HepG2 (cell line): ENCODE data around the gene FAM184B.

Experiments
- BHLHE40 ChIP-seq: IDR thresholded peaks from 2 replicates; pipeline ENCODE4 v1.6.1; 2011; ENCODE audit warnings: low read length, improper control_type of control experiment
- CAMTA2 ChIP-seq: sonication (generic); formaldehyde crosslinking; IDR thresholded peaks from 2 replicates; pipeline ENCODE4 v1.4.0; 2020; ENCODE audit warnings: mild to moderate bottlenecking, missing genetic modification reagents, borderline replicate concordance
- EP300 ChIP-seq, 3 experiments: sonication (generic) in 1 of 3; formaldehyde crosslinking in 1 of 3; IDR thresholded peaks; 2 replicates each; pipeline versions ENCODE4 v1.5.1 to v1.6.1; 2011 to 2020; ENCODE audit warnings: low read depth in 2 of 3, low read length in 2 of 3, borderline replicate concordance in 1 of 3, improper control_type of control experiment in 1 of 3, mild to moderate bottlenecking in 1 of 3, missing genetic modification reagents in 1 of 3, moderate library complexity in 1 of 3
- KLF6 ChIP-seq: IDR thresholded peaks from 2 replicates; pipeline ENCODE4 v1.8.0; 2016; ENCODE audit warnings: missing biosample characterization, missing genetic modification reagents
- RBFOX2 ChIP-seq: fragments of 200-400 bp; formaldehyde crosslinking; IDR thresholded peaks from 2 replicates; pipeline ENCODE4 v1.6.1; 2017; ENCODE audit warnings: low read depth, mild to moderate bottlenecking, low read length
- SNAPC5 ChIP-seq: sonication (generic); formaldehyde crosslinking; IDR thresholded peaks from 2 replicates; pipeline ENCODE4 v1.8.1; 2023; ENCODE audit warnings: mild to moderate bottlenecking, missing genetic modification reagents, borderline replicate concordance
- XBP1 ChIP-seq: sonication (generic); formaldehyde crosslinking; IDR thresholded peaks from 2 replicates; pipeline ENCODE4 v1.5.0; 2020; ENCODE audit warnings: missing genetic modification reagents
- ZBTB2 ChIP-seq: sonication (generic); formaldehyde crosslinking; IDR thresholded peaks from 2 replicates; pipeline ENCODE4 v1.8.0; 2022; ENCODE audit warnings: low read depth, missing genetic modification reagents
- ZNF124 ChIP-seq: sonication (generic); formaldehyde crosslinking; IDR thresholded peaks from 2 replicates; pipeline ENCODE4 v1.4.0; 2020; ENCODE audit warnings: missing genetic modification reagents

- TF ChIP-seq BHLHE40 (no peak), ZNF124 (no peak), XBP1 (CRISPR knock-in tag) (no peak), ZBTB2 (no peak), SNAPC5 (CRISPR knock-in tag) (no peak), RBFOX2 (no peak), EP300 (IDR thresholded peaks at IDR 0.05; ENCODE audit: low read depth in 2 of 2, low read length in 2 of 2) (no peak), EP300 (CRISPR knock-in tag; IDR thresholded peaks at IDR 0.05; ENCODE audit: borderline replicate concordance) (no peak), KLF6 (no peak), CAMTA2 (no peak)
Measured at GRCh38 chr4:17657090-17657489, 124.3 kb downstream of the FAM184B start.
